ENCODE results near the gene TAS2R14. TPM values are rescaled to one million over a fixed set of nuclear protein-coding genes. Genes with fewer than 3 reads are reported as not detected.

The TAS2R14 gene
- polyA plus RNA-seq, 2 of the 4 experiments (the other 2 are of a cell fraction) = 0.80 to 4.1 TPM

DNA sequence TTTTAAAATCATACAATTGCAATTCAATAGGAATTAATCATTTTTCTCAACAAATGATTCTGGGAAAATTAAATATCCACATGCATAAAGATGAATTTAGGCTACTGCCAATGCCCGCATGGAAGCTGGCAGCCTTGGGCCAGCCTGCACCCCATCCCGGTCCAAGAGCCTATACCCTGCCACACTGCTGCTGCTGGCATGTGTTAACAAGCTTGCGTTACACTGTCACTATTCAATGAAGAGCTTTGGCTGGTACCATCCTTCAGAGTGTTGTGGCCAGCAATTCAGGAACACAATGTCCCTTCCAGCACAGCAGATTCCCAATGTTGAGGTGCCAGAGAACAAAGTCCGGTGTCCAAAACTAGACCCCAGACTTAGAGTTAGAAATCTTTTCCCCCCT, 13.6 kb upstream of the TAS2R14 start:
- FAIRE-seq = no peak
- WGBS (ENCODE audit: missing lambda C conversion rate) = 97% methylated on average over 4 of the region's 4 CpGs
- Histone ChIP-seq H3K4me3 (no peak overlapping the region), H3K9me3 (peaks cover 13% of the 10 kb centered on the region; the same call in 2 of the 3 replicates), H3K4me1 (no peaks in the 10 kb centered on the region), H3K4me2 (no peak overlapping the region), H3K27ac (no peak overlapping the region)
- ATAC-seq = no peak
- TF ChIP-seq EHF (CRISPR knock-in tag; IDR thresholded peaks at IDR 0.05) (no peak), RNF2 (IDR thresholded peaks at IDR 0.05; ENCODE audit: borderline replicate concordance, low read depth) (no peak), CHD2 (IDR thresholded peaks at IDR 0.05; ENCODE audit: low read length, partially characterized antibody) (no peak), EP300 (IDR thresholded peaks at IDR 0.05) (no peak), HOXA7 (CRISPR knock-in tag; IDR thresholded peaks at IDR 0.05) (no peak), RAD21 (conservative IDR thresholded peaks at IDR 0.05 in 1 of 2, IDR thresholded peaks at IDR 0.05 in 1 of 2) (no peak), HDAC2 (IDR thresholded peaks at IDR 0.05) (no peak), ZC3H11A (IDR thresholded peaks at IDR 0.05) (no peak), CHD4 (IDR thresholded peaks at IDR 0.05; ENCODE audit: borderline replicate concordance) (no peak), MYC (IDR thresholded peaks at IDR 0.05; ENCODE audit: borderline replicate concordance, low read length) (no peak), POLR2AphosphoS2 (conservative IDR thresholded peaks at IDR 0.05; ENCODE audit: low read length) (no peak), NFE2L2 (conservative IDR thresholded peaks at IDR 0.05; ENCODE audit: low read length) (no peak), ESRRA (IDR thresholded peaks at IDR 0.05; ENCODE audit: borderline replicate concordance, low read length) (no peak), TFCP2L1 (CRISPR knock-in tag; IDR thresholded peaks at IDR 0.05) (no peak)
- TF ChIP-seq, protein P1, sequence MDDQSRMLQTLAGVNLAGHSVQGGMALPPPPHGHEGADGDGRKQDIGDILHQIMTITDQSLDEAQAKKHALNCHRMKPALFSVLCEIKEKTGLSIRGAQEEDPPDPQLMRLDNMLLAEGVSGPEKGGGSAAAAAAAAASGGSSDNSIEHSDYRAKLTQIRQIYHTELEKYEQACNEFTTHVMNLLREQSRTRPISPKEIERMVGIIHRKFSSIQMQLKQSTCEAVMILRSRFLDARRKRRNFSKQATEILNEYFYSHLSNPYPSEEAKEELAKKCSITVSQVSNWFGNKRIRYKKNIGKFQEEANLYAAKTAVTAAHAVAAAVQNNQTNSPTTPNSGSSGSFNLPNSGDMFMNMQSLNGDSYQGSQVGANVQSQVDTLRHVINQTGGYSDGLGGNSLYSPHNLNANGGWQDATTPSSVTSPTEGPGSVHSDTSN (IDR thresholded peaks at IDR 0.05) = no peak
- TF ChIP-seq, protein P2, sequence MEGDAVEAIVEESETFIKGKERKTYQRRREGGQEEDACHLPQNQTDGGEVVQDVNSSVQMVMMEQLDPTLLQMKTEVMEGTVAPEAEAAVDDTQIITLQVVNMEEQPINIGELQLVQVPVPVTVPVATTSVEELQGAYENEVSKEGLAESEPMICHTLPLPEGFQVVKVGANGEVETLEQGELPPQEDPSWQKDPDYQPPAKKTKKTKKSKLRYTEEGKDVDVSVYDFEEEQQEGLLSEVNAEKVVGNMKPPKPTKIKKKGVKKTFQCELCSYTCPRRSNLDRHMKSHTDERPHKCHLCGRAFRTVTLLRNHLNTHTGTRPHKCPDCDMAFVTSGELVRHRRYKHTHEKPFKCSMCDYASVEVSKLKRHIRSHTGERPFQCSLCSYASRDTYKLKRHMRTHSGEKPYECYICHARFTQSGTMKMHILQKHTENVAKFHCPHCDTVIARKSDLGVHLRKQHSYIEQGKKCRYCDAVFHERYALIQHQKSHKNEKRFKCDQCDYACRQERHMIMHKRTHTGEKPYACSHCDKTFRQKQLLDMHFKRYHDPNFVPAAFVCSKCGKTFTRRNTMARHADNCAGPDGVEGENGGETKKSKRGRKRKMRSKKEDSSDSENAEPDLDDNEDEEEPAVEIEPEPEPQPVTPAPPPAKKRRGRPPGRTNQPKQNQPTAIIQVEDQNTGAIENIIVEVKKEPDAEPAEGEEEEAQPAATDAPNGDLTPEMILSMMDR (IDR thresholded peaks at IDR 0.05) = no peak
- ChIA-PET CTCF (no interaction called here), POLR2A (no interaction called here)
- no peak for DNase-seq (ENCODE audit: low read depth in 1 of 2, low spot score in 1 of 2)

DNA sequence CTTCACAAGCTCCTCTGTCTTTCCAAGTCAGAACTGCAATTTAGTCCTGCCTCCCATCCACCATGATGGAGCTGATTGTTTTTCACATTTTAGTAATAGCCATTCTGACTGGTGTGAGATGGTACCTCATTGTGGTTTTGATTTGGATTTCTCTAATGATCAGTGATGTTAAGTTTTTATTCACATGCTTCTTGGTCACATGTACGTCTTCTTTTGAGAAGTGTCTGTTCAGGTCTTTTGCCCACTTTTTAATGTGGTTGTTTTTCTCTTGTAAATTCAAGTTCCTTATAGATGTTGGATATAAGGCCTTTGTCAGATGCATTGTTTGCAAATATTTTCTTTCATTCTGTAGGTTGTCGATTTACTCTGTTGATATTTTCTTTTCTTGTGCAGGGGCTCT, 4.1 kb upstream of the TAS2R14 start:
- Histone ChIP-seq H3K4me1 (peaks cover 20% of the 10 kb centered on the region), H3K4me3 (no peak overlapping the region), H3K9me3 (peaks cover 18% of the 10 kb centered on the region), H3K4me2 (no peak overlapping the region), H3K27ac (no peak overlapping the region)
- TF ChIP-seq, protein P1 (IDR thresholded peaks at IDR 0.05) = no peak
- no peak for TF ChIP-seq FOXS1 (CRISPR knock-in tag; IDR thresholded peaks at IDR 0.05)
- TF ChIP-seq, protein P3, sequence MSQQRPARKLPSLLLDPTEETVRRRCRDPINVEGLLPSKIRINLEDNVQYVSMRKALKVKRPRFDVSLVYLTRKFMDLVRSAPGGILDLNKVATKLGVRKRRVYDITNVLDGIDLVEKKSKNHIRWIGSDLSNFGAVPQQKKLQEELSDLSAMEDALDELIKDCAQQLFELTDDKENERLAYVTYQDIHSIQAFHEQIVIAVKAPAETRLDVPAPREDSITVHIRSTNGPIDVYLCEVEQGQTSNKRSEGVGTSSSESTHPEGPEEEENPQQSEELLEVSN (IDR thresholded peaks at IDR 0.05; ENCODE audit: borderline replicate concordance, low read depth) = no peak
- TF ChIP-seq, protein P4, sequence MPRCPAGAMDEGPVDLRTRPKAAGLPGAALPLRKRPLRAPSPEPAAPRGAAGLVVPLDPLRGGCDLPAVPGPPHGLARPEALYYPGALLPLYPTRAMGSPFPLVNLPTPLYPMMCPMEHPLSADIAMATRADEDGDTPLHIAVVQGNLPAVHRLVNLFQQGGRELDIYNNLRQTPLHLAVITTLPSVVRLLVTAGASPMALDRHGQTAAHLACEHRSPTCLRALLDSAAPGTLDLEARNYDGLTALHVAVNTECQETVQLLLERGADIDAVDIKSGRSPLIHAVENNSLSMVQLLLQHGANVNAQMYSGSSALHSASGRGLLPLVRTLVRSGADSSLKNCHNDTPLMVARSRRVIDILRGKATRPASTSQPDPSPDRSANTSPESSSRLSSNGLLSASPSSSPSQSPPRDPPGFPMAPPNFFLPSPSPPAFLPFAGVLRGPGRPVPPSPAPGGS (IDR thresholded peaks at IDR 0.05) = no peak
- TF ChIP-seq RAD21 (conservative IDR thresholded peaks at IDR 0.05 in 1 of 2, IDR thresholded peaks at IDR 0.05 in 1 of 2) = no peak
- TF ChIP-seq JUNB (IDR thresholded peaks at IDR 0.05) = no peak
- ATAC-seq (no peak), FAIRE-seq (no peak), DNase-seq (ENCODE audit: low read depth in 1 of 2, low spot score in 1 of 2) (no peak)
- 91% methylated on average over 2 of the region's 2 CpGs for WGBS (ENCODE audit: missing lambda C conversion rate)
- ChIA-PET POLR2A (interaction anchor here (1.4 kb wide), 1 partner anchor 228 kb away, joined by 8 read pairs; the partner anchor contains the start of gene SMIM10L1), CTCF (no interaction called here)

All from A549 (cell line).